ENCODE results near the gene MAP4K3.

- no peak for TF ChIP-seq CTCF (IDR thresholded peaks at IDR 0.05)
- no peak for TF ChIP-seq EP300 (IDR thresholded peaks at IDR 0.05)
- no peak for TF ChIP-seq FOXS1 (CRISPR knock-in tag; IDR thresholded peaks at IDR 0.05)
- TF ChIP-seq POLR2A (IDR thresholded peaks at IDR 0.05; ENCODE audit: low read length) = no peak
- no peak for TF ChIP-seq RARB (CRISPR knock-in tag; IDR thresholded peaks at IDR 0.05)
- TF ChIP-seq JUNB (IDR thresholded peaks at IDR 0.05) = no peak
Observed at GRCh38 chr2:39469807-39470206, 32.7 kb upstream of the MAP4K3 start.
